GM23338 (cell line): ENCODE data around the gene NPC1. TPM values are rescaled to one million over a fixed set of nuclear protein-coding genes. Genes with fewer than 3 reads are reported as not detected.

ENCODE experiments used
- ATAC-seq: fragments of 200-7000 bp; cut with Tn5 transposase; 3 replicates; pipeline ENCODE4 v1.9.1; 2020
- DNase-seq: peaks from one replicate; pipeline ENCODE4 v3.0.0-alpha.2; 2015; ENCODE audit warnings: low spot score
- H2AFZ ChIP-seq: fragments of 200-600 bp; sonication (generic); 2 replicates; pipeline ENCODE4 v1.8.0; 2016; ENCODE audit warnings: antibody characterized with exemption, mild to moderate bottlenecking, moderate library complexity
- H3F3A ChIP-seq: fragments of 200-600 bp; sonication (generic); replicated peaks from 2 replicates; pipeline ENCODE4 v1.8.0; 2017; ENCODE audit warnings: antibody characterized with exemption, mixed run types, low read depth
- H3K27ac ChIP-seq: fragments of 200-600 bp; sonication (generic); 2 replicates; pipeline ENCODE4 v1.6.1; 2016; ENCODE audit warnings: low read depth
- H3K27me3 ChIP-seq: fragments of 200-600 bp; sonication (generic); 2 replicates; pipeline ENCODE4 v1.8.0; 2016; ENCODE audit warnings: mild to moderate bottlenecking, mixed run types, moderate library complexity; ENCODE audit not compliant: insufficient read depth
- H3K36me3 ChIP-seq: fragments of 200-600 bp; sonication (generic); 2 replicates; pipeline ENCODE4 v1.8.0; 2016; ENCODE audit warnings: mild to moderate bottlenecking; ENCODE audit not compliant: insufficient read depth
- H3K4me1 ChIP-seq: fragments of 200-600 bp; sonication (generic); 2 replicates; pipeline ENCODE4 v1.8.0; 2016; ENCODE audit warnings: mild to moderate bottlenecking, moderate library complexity; ENCODE audit not compliant: insufficient read depth
- H3K4me2 ChIP-seq: fragments of 200-600 bp; sonication (generic); 2 replicates; pipeline ENCODE4 v1.7.1; 2017; ENCODE audit warnings: mixed run types
- H3K4me3 ChIP-seq: fragments of 200-600 bp; sonication (generic); 2 replicates; pipeline ENCODE4 v1.6.1; 2016; ENCODE audit warnings: mixed run types
- H3K79me2 ChIP-seq: fragments of 200-600 bp; sonication (generic); replicated peaks from 2 replicates; pipeline ENCODE4 v1.8.0; 2017; ENCODE audit warnings: mild to moderate bottlenecking; ENCODE audit not compliant: insufficient read depth
- H3K9me2 ChIP-seq: fragments of 200-600 bp; sonication (generic); 2 replicates; pipeline ENCODE4 v1.8.0; 2017; ENCODE audit not compliant: insufficient read depth
- H4K20me1 ChIP-seq: fragments of 200-600 bp; sonication (generic); replicated peaks from 2 replicates; pipeline ENCODE4 v1.8.0; 2017; ENCODE audit warnings: mild to moderate bottlenecking; ENCODE audit not compliant: insufficient read depth
- H3K27ac Mint-ChIP-seq: 2 replicates; pipeline ENCODE4 v1.8.0; 2020; ENCODE audit warnings: inconsistent platforms, mild to moderate bottlenecking, moderate library complexity, mixed read lengths
- H3K27me3 Mint-ChIP-seq: 3 replicates; pipeline ENCODE4 v1.8.0; 2022; ENCODE audit warnings: low read depth, mild to moderate bottlenecking, moderate library complexity, mixed read lengths, inconsistent platforms; ENCODE audit not compliant: insufficient read depth, poor library complexity
- H3K36me3 Mint-ChIP-seq: 3 replicates; pipeline ENCODE4 v1.8.0; 2021; ENCODE audit warnings: low read depth, mild to moderate bottlenecking, inconsistent platforms, moderate library complexity, mixed read lengths
- H3K4me1 Mint-ChIP-seq: 3 replicates; pipeline ENCODE4 v1.8.0; 2020; ENCODE audit warnings: mild to moderate bottlenecking, inconsistent platforms, mixed read lengths
- H3K4me3 Mint-ChIP-seq: 3 replicates; pipeline ENCODE4 v1.8.0; 2021; ENCODE audit warnings: moderate library complexity, mild to moderate bottlenecking, inconsistent platforms, mixed read lengths
- H3K9me3 Mint-ChIP-seq: 3 replicates; pipeline ENCODE4 v1.8.0; 2020; ENCODE audit warnings: moderate library complexity, mild to moderate bottlenecking, inconsistent platforms, mixed read lengths
- CREB1 ChIP-seq: fragments of 250-450 bp; sonication (Bioruptor Pico); IDR thresholded peaks from 2 replicates; pipeline ENCODE4 v1.5.0; 2020; ENCODE audit warnings: low read depth, mild to moderate bottlenecking, moderate library complexity
- CTCF ChIP-seq, 2 experiments: fragments of 200-600 bp in 1 of 2; sonication (generic) in 1 of 2; conservative IDR thresholded peaks; 2 replicates each; pipeline versions ENCODE4 v1.5.1 to v1.6.1; 2016 to 2017; ENCODE audit warnings: antibody characterized with exemption in 2 of 2, low read depth in 2 of 2, mild to moderate bottlenecking in 2 of 2, moderate library complexity in 1 of 2
- EZH2 ChIP-seq: fragments of 200-600 bp; sonication (generic); IDR thresholded peaks from one replicate; pipeline ENCODE4 v1.8.0; 2017; ENCODE audit warnings: antibody characterized with exemption, mild to moderate bottlenecking, low read depth; ENCODE audit not compliant: unreplicated experiment
- JUNB ChIP-seq: IDR thresholded peaks from one replicate; pipeline ENCODE4 v1.6.1; 2016; ENCODE audit warnings: antibody characterized with exemption; ENCODE audit not compliant: unreplicated experiment
- NANOG ChIP-seq: IDR thresholded peaks from 2 replicates; pipeline ENCODE4 v1.6.1; 2016; ENCODE audit warnings: antibody characterized with exemption, borderline replicate concordance
- POLR2AphosphoS5 ChIP-seq: IDR thresholded peaks from 2 replicates; pipeline ENCODE4 v1.6.1; 2016; ENCODE audit warnings: antibody characterized with exemption, low read depth
- REST ChIP-seq: IDR thresholded peaks from one replicate; pipeline ENCODE4 v1.6.1; 2018; ENCODE audit warnings: antibody characterized with exemption; ENCODE audit not compliant: unreplicated experiment
- STAT1 ChIP-seq: IDR thresholded peaks from one replicate; pipeline ENCODE4 v1.6.1; 2016; ENCODE audit warnings: antibody characterized with exemption; ENCODE audit not compliant: unreplicated experiment
- ZNF114 ChIP-seq: fragments of 250-450 bp; sonication (Bioruptor Pico); IDR thresholded peaks from 2 replicates; pipeline ENCODE4 v1.5.0; 2020; ENCODE audit warnings: mild to moderate bottlenecking, moderate library complexity
- ZNF462 ChIP-seq: fragments of 250-450 bp; sonication (Bioruptor Pico); IDR thresholded peaks from 2 replicates; pipeline ENCODE4 v1.5.0; 2020; ENCODE audit warnings: mild to moderate bottlenecking, moderate library complexity
- polyA plus RNA-seq: library from polyadenylated mRNA; unstranded; fragments of >200 nt; fragmentation: Nextera tagmentation; extraction: Ambion mirVana; gene quantifications from 2 replicates; pipeline ENCODE4 v1.2.1, GENCODE V29; 2016
- total RNA-seq: library from RNA; depleted of rRNA; stranded (reverse); fragments of >200 nt; shearing (Covaris generic); gene quantifications from 2 replicates; pipeline ENCODE4 v1.2.3, GENCODE V29; 2014

The NPC1 gene
- total and polyA plus RNA-seq, 2 experiments from 2014 or later: 18.4 to 45.1 TPM

GRCh38 chr18:23627970-23628369 lies 41.7 kb upstream of the NPC1 start:
- H3F3A ChIP-seq: no peaks in the 10 kb centered on the region
- no peaks in the 10 kb centered on the region for H3K4me1 ChIP-seq
- no peak for DNase-seq
- H3K9me3 Mint-ChIP-seq: no peaks in the 10 kb centered on the region
- H3K27me3 ChIP-seq: no peaks in the 10 kb centered on the region
- H3K9me2 ChIP-seq: no peaks in the 10 kb centered on the region
- ATAC-seq: no peak
- no peak overlapping the region for H3K4me3 Mint-ChIP-seq
- no peak overlapping the region for H3K4me3 ChIP-seq
- H2AFZ ChIP-seq: no peak overlapping the region
- peaks cover 5% of the 10 kb centered on the region for H3K27me3 Mint-ChIP-seq
- TF ChIP-seq STAT1 (no peak), CTCF (conservative IDR thresholded peaks at IDR 0.05; ENCODE audit: low read depth in 2 of 2) (no peak), REST (no peak), POLR2AphosphoS5 (no peak)
- no peaks in the 10 kb centered on the region; the same call in 1 of the 2 replicates for H4K20me1 ChIP-seq
- no peak overlapping the region for H3K4me2 ChIP-seq
- H3K36me3 ChIP-seq: no peaks in the 10 kb centered on the region
- no peak overlapping the region for H3K27ac Mint-ChIP-seq
- no peaks in the 10 kb centered on the region for H3K36me3 Mint-ChIP-seq
- no peaks in the 10 kb centered on the region for H3K79me2 ChIP-seq
- no peak overlapping the region for H3K27ac ChIP-seq
- H3K4me1 Mint-ChIP-seq: peaks cover 4% of the 10 kb centered on the region; the same call in 1 of the 3 replicates

- Histone ChIP-seq H2AFZ (no peak overlapping the region), H3K27ac (no peak overlapping the region), H3K4me1 (no peaks in the 10 kb centered on the region), H3K4me3 (no peak overlapping the region), H3K4me2 (no peak overlapping the region), H4K20me1 (no peaks in the 10 kb centered on the region; the same call in 1 of the 2 replicates), H3K36me3 (no peaks in the 10 kb centered on the region), H3F3A (no peaks in the 10 kb centered on the region), H3K79me2 (no peaks in the 10 kb centered on the region), H3K27me3 (no peaks in the 10 kb centered on the region), H3K9me2 (no peaks in the 10 kb centered on the region)
- no peaks in the 10 kb centered on the region for H3K36me3 Mint-ChIP-seq
- peaks cover 8% of the 10 kb centered on the region for H3K27me3 Mint-ChIP-seq
- ATAC-seq: no peak
- H3K4me1 Mint-ChIP-seq: peaks cover 4% of the 10 kb centered on the region; the same call in 1 of the 3 replicates
- H3K9me3 Mint-ChIP-seq: no peaks in the 10 kb centered on the region
- H3K27ac Mint-ChIP-seq: no peak overlapping the region
- DNase-seq: no peak
- H3K4me3 Mint-ChIP-seq: no peak overlapping the region
- TF ChIP-seq CREB1: no peak
- no peak for TF ChIP-seq POLR2AphosphoS5
- TF ChIP-seq ZNF114 (CRISPR knock-in tag): no peak
- no peak for TF ChIP-seq ZNF462 (CRISPR knock-in tag)
- TF ChIP-seq EZH2: no peak
- no peak for TF ChIP-seq NANOG
- no peak for TF ChIP-seq JUNB
Measured at GRCh38 chr18:23627321-23627720, 41.0 kb upstream of the NPC1 start.
